H1 (cell line): ENCODE data around the gene DPP10. TPM values are rescaled to one million over a fixed set of nuclear protein-coding genes. Genes with fewer than 3 reads are reported as not detected.

Experiments used
- CTCF ChIA-PET: fragments of 300-600 bp; sonication (Branson Sonifier 250); formaldehyde crosslinking; loops from one replicate; lab custom pipeline; 2021; ENCODE audit not compliant: partially characterized antibody; lab: Charles Lee
- POLR2A ChIA-PET: fragments of 300-600 bp; sonication (Branson Sonifier 250); formaldehyde crosslinking; loops from one replicate; lab custom pipeline; 2021; ENCODE audit warnings: inconsistent platforms; ENCODE audit not compliant: partially characterized antibody; lab: Charles Lee
- DNase-seq, 2 experiments: peaks; one replicate each; pipeline versions ENCODE4 v3.0.0 to v3.0.0-alpha.2; 2010 to 2022; ENCODE audit warnings: low spot score in 2 of 2, low read depth in 1 of 2, mixed read lengths in 1 of 2
- FAIRE-seq: peaks from 2 replicates; lab custom pipeline; 2011; peaks lifted over from hg19 to GRCh38; lab: Jason Lieb, UNC
- H2AFZ ChIP-seq: 2 replicates; pipeline ENCODE4 v1.8.1; 2012; ENCODE audit warnings: low read length, inconsistent platforms
- H2AK5ac ChIP-seq: 2 replicates; pipeline ENCODE4 v1.6.1; 2013; ENCODE audit warnings: low read depth, low read length
- H2BK120ac ChIP-seq: replicated peaks from 2 replicates; pipeline ENCODE3; 2013; ENCODE audit warnings: low read depth, low read length, inconsistent platforms
- H2BK12ac ChIP-seq: 2 replicates; pipeline ENCODE4 v1.6.1; 2013; ENCODE audit warnings: low read depth, low read length
- H2BK15ac ChIP-seq: 2 replicates; pipeline ENCODE4 v1.6.1; 2013; ENCODE audit warnings: low read length
- H2BK20ac ChIP-seq: 2 replicates; pipeline ENCODE4 v1.6.1; 2013; ENCODE audit warnings: low read length
- H2BK5ac ChIP-seq: 2 replicates; pipeline ENCODE4 v1.6.1; 2013; ENCODE audit warnings: low read depth, low read length
- H3K14ac ChIP-seq: 2 replicates; pipeline ENCODE4 v1.6.1; 2013; ENCODE audit warnings: inconsistent platforms; ENCODE audit not compliant: insufficient read length
- H3K18ac ChIP-seq: 2 replicates; pipeline ENCODE4 v1.6.1; 2013; ENCODE audit warnings: low read length; ENCODE audit errors: extremely low read depth
- H3K23ac ChIP-seq: 2 replicates; pipeline ENCODE4 v1.6.1; 2013; ENCODE audit warnings: inconsistent platforms; ENCODE audit not compliant: insufficient read length
- H3K23me2 ChIP-seq: 2 replicates; pipeline ENCODE4 v1.6.1; 2013; ENCODE audit warnings: low read depth, low read length
- H3K27ac ChIP-seq: 2 replicates; pipeline ENCODE4 v1.6.1; 2011; ENCODE audit warnings: low read depth, low read length, inconsistent platforms
- H3K27me3 ChIP-seq, 4 experiments: replicated peaks in 1 of 4; 1 replicate in 1 of 4; 2 replicates in 3 of 4; pipeline versions ENCODE4 v1.6.1 to v1.8.1; 2011 to 2013; ENCODE audit warnings: low read length in 3 of 4, mild to moderate bottlenecking in 3 of 4, inconsistent platforms in 2 of 4, mixed read lengths in 2 of 4, moderate library complexity in 1 of 4; ENCODE audit not compliant: control insufficient read depth in 3 of 4, insufficient read depth in 3 of 4; ENCODE audit errors: extremely low read depth in 1 of 4
- H3K36me3 ChIP-seq, 4 experiments: 2 replicates each; pipeline versions ENCODE4 v1.6.1 to v1.8.1; 2011 to 2013; ENCODE audit warnings: mild to moderate bottlenecking in 4 of 4, low read length in 3 of 4, moderate library complexity in 2 of 4, control low read depth in 1 of 4, inconsistent platforms in 1 of 4; ENCODE audit not compliant: insufficient read depth in 4 of 4, control insufficient read depth in 2 of 4
- H3K4ac ChIP-seq: replicated peaks from 2 replicates; pipeline ENCODE3; 2013; ENCODE audit warnings: low read length, low read depth, mixed read lengths, inconsistent platforms; ENCODE audit not compliant: insufficient read length
- H3K4me1 ChIP-seq, 4 experiments: replicated peaks in 1 of 4; 1 replicate in 1 of 4; 2 replicates in 3 of 4; pipeline versions ENCODE4 v1.6.1 to v1.8.1; 2011 to 2013; ENCODE audit warnings: low read length in 3 of 4, inconsistent platforms in 2 of 4, mixed read lengths in 1 of 4; ENCODE audit not compliant: insufficient read depth in 4 of 4, control insufficient read depth in 3 of 4
- H3K4me2 ChIP-seq, 2 experiments: 2 replicates each; pipeline versions ENCODE4 v1.6.1 to v1.8.1; 2011 to 2013; ENCODE audit warnings: low read depth in 2 of 2, low read length in 2 of 2, control low read depth in 1 of 2, inconsistent platforms in 1 of 2, mild to moderate bottlenecking in 1 of 2; ENCODE audit not compliant: insufficient read depth in 1 of 2
- H3K4me3 ChIP-seq, 4 experiments: fragments of 200-600, 300-600 bp in 1 of 4; sonication (generic), shearing (Covaris generic), sonication (Bioruptor Twin) in 1 of 4; 2 replicates each; pipeline versions ENCODE4 v1.5.1 to v1.8.1; 2011 to 2016; ENCODE audit warnings: low read length in 4 of 4, low read depth in 3 of 4, control low read depth in 2 of 4, inconsistent platforms in 2 of 4, mild to moderate bottlenecking in 2 of 4, mixed read lengths in 1 of 4, moderate library complexity in 1 of 4; ENCODE audit not compliant: insufficient read depth in 2 of 4; ENCODE audit errors: extremely low read depth in 1 of 4
- H3K56ac ChIP-seq: replicated peaks from 2 replicates; pipeline ENCODE3; 2013; ENCODE audit warnings: low read depth, mild to moderate bottlenecking, mixed read lengths, low read length, inconsistent platforms; ENCODE audit not compliant: insufficient read length
- H3K79me1 ChIP-seq: 2 replicates; pipeline ENCODE4 v1.6.1; 2013; ENCODE audit warnings: low read depth, low read length, control low read depth
- H3K79me2 ChIP-seq, 2 experiments: 2 replicates each; pipeline versions ENCODE4 v1.6.1 to v1.8.1; 2012 to 2013; ENCODE audit warnings: low read length in 2 of 2, mild to moderate bottlenecking in 2 of 2, inconsistent platforms in 1 of 2; ENCODE audit not compliant: insufficient read depth in 2 of 2, control insufficient read depth in 1 of 2
- H3K9ac ChIP-seq, 4 experiments: replicated peaks in 1 of 4; 1 replicate in 1 of 4; 2 replicates in 3 of 4; pipeline versions ENCODE4 v1.6.1 to v1.8.1; 2011 to 2013; ENCODE audit warnings: low read depth in 3 of 4, low read length in 3 of 4, control low read depth in 2 of 4, mild to moderate bottlenecking in 2 of 4, moderate library complexity in 2 of 4, inconsistent platforms in 1 of 4; ENCODE audit errors: extremely low read depth in 1 of 4
- H3K9me3 ChIP-seq, 2 experiments: 2 replicates each; pipeline versions ENCODE4 v1.6.1 to v1.8.1; 2012 to 2013; ENCODE audit warnings: mild to moderate bottlenecking in 2 of 2, moderate library complexity in 2 of 2, control low read depth in 1 of 2, inconsistent platforms in 1 of 2, low read depth in 1 of 2, low read length in 1 of 2, mixed read lengths in 1 of 2; ENCODE audit not compliant: insufficient read depth in 2 of 2
- H4K20me1 ChIP-seq, 2 experiments: replicated peaks in 1 of 2; 2 replicates each; pipeline versions ENCODE3 to v1.8.1; 2011 to 2013; ENCODE audit warnings: inconsistent platforms in 2 of 2, low read length in 2 of 2, mild to moderate bottlenecking in 1 of 2; ENCODE audit not compliant: insufficient read depth in 2 of 2, control insufficient read depth in 1 of 2
- H4K5ac ChIP-seq: 2 replicates; pipeline ENCODE4 v1.6.1; 2013; ENCODE audit warnings: low read length, low read depth, mixed read lengths, inconsistent platforms; ENCODE audit not compliant: insufficient read length
- H4K8ac ChIP-seq: 2 replicates; pipeline ENCODE4 v1.8.0; 2013; ENCODE audit warnings: mild to moderate bottlenecking, moderate library complexity, low read length, inconsistent platforms; ENCODE audit not compliant: insufficient read depth; ENCODE audit errors: extremely low read depth
- H4K91ac ChIP-seq: replicated peaks from 2 replicates; pipeline ENCODE3; 2013; ENCODE audit warnings: low read length, mixed read lengths, inconsistent platforms; ENCODE audit not compliant: insufficient read length
- CEBPB ChIP-seq: IDR thresholded peaks from 2 replicates; pipeline ENCODE4 v1.6.1; 2012; ENCODE audit warnings: low read depth, low read length
- CHD1 ChIP-seq: IDR thresholded peaks from 2 replicates; pipeline ENCODE4 v1.6.1; 2012; ENCODE audit warnings: low read depth, low read length, improper control_type of control experiment
- CHD2 ChIP-seq: IDR thresholded peaks from 2 replicates; pipeline ENCODE4 v1.6.1; 2012; ENCODE audit warnings: low read length, improper control_type of control experiment
- E2F6 ChIP-seq: IDR thresholded peaks from 2 replicates; pipeline ENCODE4 v1.6.1; 2012; ENCODE audit warnings: inconsistent platforms
- GTF2F1 ChIP-seq: IDR thresholded peaks from 2 replicates; pipeline ENCODE4 v1.6.1; 2012; ENCODE audit warnings: low read depth, low read length, improper control_type of control experiment, borderline replicate concordance
- HDAC6 ChIP-seq: IDR thresholded peaks from one replicate; pipeline ENCODE4 v1.7.1; 2012; ENCODE audit warnings: low read depth, mild to moderate bottlenecking, inconsistent platforms, low read length, moderate library complexity
- JUN ChIP-seq: IDR thresholded peaks from 2 replicates; pipeline ENCODE4 v1.6.1; 2011; ENCODE audit warnings: low read depth, mild to moderate bottlenecking, improper control_type of control experiment, low read length
- MAFK ChIP-seq: IDR thresholded peaks from 2 replicates; pipeline ENCODE4 v1.6.1; 2012; ENCODE audit warnings: low read depth, mild to moderate bottlenecking, improper control_type of control experiment, low read length
- POU5F1 ChIP-seq: IDR thresholded peaks from 2 replicates; pipeline ENCODE4 v1.6.1; 2011; ENCODE audit warnings: low read depth, mild to moderate bottlenecking, low read length, moderate library complexity
- RBBP5 ChIP-seq: IDR thresholded peaks from 2 replicates; pipeline ENCODE4 v1.7.1; 2012; ENCODE audit warnings: low read depth, mild to moderate bottlenecking, inconsistent platforms, low read length, moderate library complexity, borderline replicate concordance
- RFX5 ChIP-seq: IDR thresholded peaks from 2 replicates; pipeline ENCODE4 v1.6.1; 2011; ENCODE audit warnings: low read depth, low read length, improper control_type of control experiment, borderline replicate concordance
- RXRA ChIP-seq: IDR thresholded peaks from 2 replicates; pipeline ENCODE4 v1.6.1; 2011; ENCODE audit warnings: low read depth, mild to moderate bottlenecking, low read length, moderate library complexity; ENCODE audit not compliant: insufficient read depth
- SUZ12 ChIP-seq: fragments of 200-600 bp; sonication (generic); IDR thresholded peaks from 2 replicates; pipeline ENCODE4 v1.6.1; 2012; ENCODE audit warnings: mild to moderate bottlenecking, inconsistent platforms, low read length, moderate library complexity, mixed read lengths
- TBP ChIP-seq: IDR thresholded peaks from 2 replicates; pipeline ENCODE4 v1.6.1; 2011; ENCODE audit warnings: low read depth, low read length, improper control_type of control experiment
- TCF12 ChIP-seq: IDR thresholded peaks from 2 replicates; pipeline ENCODE4 v1.6.1; 2011; ENCODE audit warnings: low read depth, mild to moderate bottlenecking, low read length
- WGBS, 2 experiments: shearing (Covaris generic) in 1 of 2; methylation state at CpG; one replicate each; pipeline versions ENCODE4 v1.1.6 to v1.1.7; 2013 to 2015; ENCODE audit warnings: low lambda C conversion rate in 2 of 2, mixed read lengths in 2 of 2, inconsistent platforms in 1 of 2, low coverage in 1 of 2, missing lambda C conversion rate in 1 of 2; ENCODE audit not compliant: insufficient replicate concordance in 2 of 2, insufficient coverage in 1 of 2, insufficient read length in 1 of 2; ENCODE audit errors: extremely low coverage in 1 of 2, missing lambda C conversion rate in 1 of 2; 5-methylcytosine and 5-hydroxymethylcytosine counted together
- polyA plus RNA-seq, 7 experiments: library from polyadenylated mRNA; depleted of rRNA in 3 of 7; stranded (reverse) in 5 of 7; unstranded in 2 of 7; fragments of >200 nt in 5 of 7; fragments of 200-250 nt in 2 of 7; gene quantifications; 1 replicate in 5 of 7; 2 replicates in 1 of 7; 4 replicates in 1 of 7; pipeline versions ENCODE4 v1.2.1 to v1.2.3, GENCODE V29; 2011 to 2013; ENCODE audit warnings: missing spikeins in 2 of 7, mixed read lengths in 2 of 7
- total RNA-seq: library from RNA; stranded (reverse); fragmentation: NEBNext Ultra II Directional; extraction: Animal tissue kit (Norgen Biotek cat#: 25700); gene quantifications from 2 replicates; pipeline ENCODE4 v1.2.1, GENCODE V29; 2021

Gene DPP10
- total and polyA plus RNA-seq, 2 of the 8 experiments (the other 6 are each of a cell fraction or from before 2014, with no cell fraction given) = 3.3 to 7.2 TPM

DNA sequence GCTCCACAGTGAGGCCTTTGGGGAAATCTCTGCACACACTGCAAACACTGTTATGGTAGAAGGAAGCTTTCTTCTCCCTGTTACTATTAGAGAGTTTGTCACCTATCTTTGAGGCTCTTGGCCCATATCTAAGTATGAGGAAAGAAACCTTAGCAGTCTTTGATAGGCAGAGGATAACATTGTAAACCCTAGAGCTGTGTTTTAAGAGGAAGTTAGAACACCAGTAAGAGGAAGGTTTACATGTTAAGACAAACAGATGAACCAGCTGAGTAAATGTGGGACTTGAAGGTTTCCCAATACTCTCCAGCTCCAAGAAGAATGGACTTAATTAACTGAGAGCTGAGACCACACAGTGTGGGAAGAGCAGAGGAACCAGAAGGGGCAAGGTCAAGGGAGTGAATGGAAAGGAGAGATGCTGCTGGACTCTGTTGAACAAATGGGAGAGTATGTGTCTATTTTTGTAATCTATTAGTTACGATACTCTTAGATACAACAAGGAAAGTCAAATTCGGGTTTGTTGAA lies 257.0 kb downstream of the DPP10 start:
- Histone ChIP-seq H3K9me3 (no peaks in the 10 kb centered on the region), H3K14ac (no peak overlapping the region), H4K20me1 (no peaks in the 10 kb centered on the region), H3K9ac (no peak overlapping the region), H2BK120ac (no peak overlapping the region), H2BK5ac (no peak overlapping the region), H4K5ac (no peak overlapping the region), H3K4ac (no peak overlapping the region), H2BK12ac (no peak overlapping the region), H2BK15ac (no peak overlapping the region), H3K27ac (no peak overlapping the region), H3K27me3 (no peaks in the 10 kb centered on the region), H3K23ac (no peak overlapping the region), H4K8ac (no peak overlapping the region), H3K23me2 (no peaks in the 10 kb centered on the region), H2AK5ac (no peak overlapping the region), H3K56ac (no peak overlapping the region), H3K79me2 (no peaks in the 10 kb centered on the region), H4K91ac (no peak overlapping the region), H2AFZ (no peak overlapping the region), H3K4me2 (no peak overlapping the region), H3K4me1 (0 out of 7 replicates have a peak, but pooled peaks cover 0 to 2% (median 0%) of the 10 kb centered on the region in 4 experiments), H3K79me1 (no peaks in the 10 kb centered on the region), H3K18ac (no peak overlapping the region), H3K36me3 (no peaks in the 10 kb centered on the region), H2BK20ac (no peak overlapping the region), H3K4me3 (no peak overlapping the region)
- FAIRE-seq (no peak), DNase-seq (no peak)
- CTCF ChIA-PET = interaction anchor here (0.6 kb wide), 1 partner anchor 86 kb away, joined by 3 read pairs; no protein-coding TSS in a partner anchor
- 93% methylated on average over 2 of the region's 2 CpGs; no CpG with 5 or more reads in 1 of the 2 experiments for WGBS, 2 experiments
- POLR2A ChIA-PET = no interaction called here
- no peak for TF ChIP-seq GTF2F1
- no peak for TF ChIP-seq CEBPB
- TF ChIP-seq TBP = no peak
- no peak for TF ChIP-seq CHD1
- no peak for TF ChIP-seq POU5F1
- no peak for TF ChIP-seq HDAC6
- no peak for TF ChIP-seq SUZ12
- TF ChIP-seq RFX5 = no peak
- no peak for TF ChIP-seq RBBP5
- TF ChIP-seq RXRA = no peak
- TF ChIP-seq MAFK = no peak
- no peak for TF ChIP-seq TCF12
- TF ChIP-seq CHD2 = no peak
- no peak for TF ChIP-seq E2F6
- no peak for TF ChIP-seq JUN
